C4-2B (cell line): ENCODE measurements around the gene DTX1.

Experiments
- CTCF ChIP-seq: fragments of 450-650 bp; conservative IDR thresholded peaks from 2 replicates; pipeline ENCODE4 v1.5.1; 2017; ENCODE audit warnings: mild to moderate bottlenecking
- ZFX ChIP-seq: fragments of 450-650 bp; IDR thresholded peaks from 2 replicates; pipeline ENCODE4 v1.6.1; 2017

DNA sequence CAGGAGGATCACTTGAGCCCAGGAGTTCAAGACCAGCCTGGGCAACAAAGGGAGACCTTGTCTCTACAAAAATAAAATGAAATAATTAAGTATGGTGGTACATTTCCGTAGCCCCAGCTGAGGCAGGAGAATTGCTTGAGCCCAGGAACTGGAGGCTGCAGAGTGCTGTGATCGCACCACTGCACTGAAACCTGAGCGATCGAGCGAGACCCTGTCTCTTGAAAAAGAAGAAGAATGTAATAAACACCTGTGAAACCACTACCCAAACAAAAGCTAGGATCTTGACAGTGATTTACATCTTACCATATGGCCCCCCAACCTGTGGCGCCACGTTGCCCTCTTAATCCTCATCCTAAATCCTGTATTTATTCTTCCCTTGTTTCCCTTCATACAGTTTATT lies 5.7 kb upstream of the DTX1 start:
- no peak for TF ChIP-seq CTCF
- no peak for TF ChIP-seq ZFX
